BE2C (cell line): ENCODE results near the gene MGMT.

Experiments used
- DNase-seq: peaks from one replicate; pipeline ENCODE4 v3.0.0-alpha.2; 2020
- H3K27me3 ChIP-seq: fragments of 250-450 bp; sonication (Bioruptor Pico); 2 replicates; pipeline ENCODE4 v1.5.1; 2020; ENCODE audit warnings: mild to moderate bottlenecking
- H3K36me3 ChIP-seq: fragments of 250-450 bp; sonication (Bioruptor Pico); 2 replicates; pipeline ENCODE4 v1.5.1; 2020; ENCODE audit warnings: mild to moderate bottlenecking
- H3K4me1 ChIP-seq: fragments of 250-450 bp; sonication (Bioruptor Pico); 2 replicates; pipeline ENCODE4 v1.5.1; 2020
- H3K4me3 ChIP-seq: 2 replicates; pipeline ENCODE4 v1.5.1; 2011; ENCODE audit warnings: low read depth, low read length
- H3K9me3 ChIP-seq: fragments of 250-450 bp; sonication (Bioruptor Pico); 2 replicates; pipeline ENCODE4 v1.5.1; 2020
- TF ChIP-seq, protein P1 (sequence below): IDR thresholded peaks from 2 replicates; pipeline ENCODE4 v1.5.1; 2012; ENCODE audit warnings: mild to moderate bottlenecking, low read depth, low read length

Gene MGMT

DNA sequence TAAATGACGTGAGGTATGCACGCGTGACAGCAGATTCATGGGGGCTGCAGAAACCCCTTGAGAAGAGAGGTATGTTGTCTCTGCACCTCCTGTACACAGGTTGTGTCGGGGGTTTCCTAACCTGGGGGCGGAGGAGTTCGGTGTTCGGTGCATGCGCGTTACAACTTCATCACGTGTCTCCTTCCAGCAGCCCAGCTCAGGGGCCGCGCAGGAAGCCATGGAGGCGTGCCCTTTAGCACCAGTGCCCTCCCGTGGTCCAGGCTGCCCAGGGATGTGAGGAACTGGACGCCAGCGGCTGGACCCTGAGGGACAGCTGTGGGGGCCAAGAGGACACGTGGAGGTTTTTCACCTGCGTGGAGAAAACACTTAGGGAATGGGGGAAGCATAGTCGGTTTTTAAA, 310.6 kb downstream of the MGMT start:
- H3K4me3 ChIP-seq = no peak overlapping the region

DNA sequence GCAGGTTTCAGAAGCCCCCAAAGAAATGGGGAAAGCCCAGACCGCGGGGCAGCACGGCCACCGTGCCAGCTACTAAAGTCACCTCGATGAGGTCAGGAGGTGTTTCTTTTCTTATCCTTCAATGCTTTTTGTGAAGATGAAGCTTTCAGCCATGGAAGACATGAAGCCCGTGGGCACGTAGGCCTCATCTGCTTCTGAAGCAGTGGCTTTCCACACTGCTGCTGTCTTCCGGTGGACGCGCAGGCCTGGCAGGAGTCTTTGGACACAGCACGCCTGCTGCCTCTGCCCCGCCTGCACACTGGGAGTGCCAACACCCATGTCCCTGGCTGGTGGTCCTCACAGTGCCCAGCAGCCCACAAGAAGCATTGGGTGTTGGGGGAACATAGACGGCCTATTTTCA, 311.5 kb downstream of the MGMT start:
- no peaks in the 10 kb centered on the region for H3K27me3 ChIP-seq
- H3K4me3 ChIP-seq = no peak overlapping the region
- TF ChIP-seq, protein P1, sequence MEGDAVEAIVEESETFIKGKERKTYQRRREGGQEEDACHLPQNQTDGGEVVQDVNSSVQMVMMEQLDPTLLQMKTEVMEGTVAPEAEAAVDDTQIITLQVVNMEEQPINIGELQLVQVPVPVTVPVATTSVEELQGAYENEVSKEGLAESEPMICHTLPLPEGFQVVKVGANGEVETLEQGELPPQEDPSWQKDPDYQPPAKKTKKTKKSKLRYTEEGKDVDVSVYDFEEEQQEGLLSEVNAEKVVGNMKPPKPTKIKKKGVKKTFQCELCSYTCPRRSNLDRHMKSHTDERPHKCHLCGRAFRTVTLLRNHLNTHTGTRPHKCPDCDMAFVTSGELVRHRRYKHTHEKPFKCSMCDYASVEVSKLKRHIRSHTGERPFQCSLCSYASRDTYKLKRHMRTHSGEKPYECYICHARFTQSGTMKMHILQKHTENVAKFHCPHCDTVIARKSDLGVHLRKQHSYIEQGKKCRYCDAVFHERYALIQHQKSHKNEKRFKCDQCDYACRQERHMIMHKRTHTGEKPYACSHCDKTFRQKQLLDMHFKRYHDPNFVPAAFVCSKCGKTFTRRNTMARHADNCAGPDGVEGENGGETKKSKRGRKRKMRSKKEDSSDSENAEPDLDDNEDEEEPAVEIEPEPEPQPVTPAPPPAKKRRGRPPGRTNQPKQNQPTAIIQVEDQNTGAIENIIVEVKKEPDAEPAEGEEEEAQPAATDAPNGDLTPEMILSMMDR = no peak
- no peaks in the 10 kb centered on the region for H3K36me3 ChIP-seq
- no peaks in the 10 kb centered on the region for H3K4me1 ChIP-seq
- DNase-seq = no peak
- H3K9me3 ChIP-seq = no peaks in the 10 kb centered on the region

More for the DNA sequence above, 310.6 kb downstream of the MGMT start:
- DNase-seq = no peak
- Histone ChIP-seq H3K36me3 (no peaks in the 10 kb centered on the region), H3K27me3 (no peaks in the 10 kb centered on the region), H3K4me1 (no peaks in the 10 kb centered on the region), H3K9me3 (no peaks in the 10 kb centered on the region)
- TF ChIP-seq, protein P1 = no peak

DNA sequence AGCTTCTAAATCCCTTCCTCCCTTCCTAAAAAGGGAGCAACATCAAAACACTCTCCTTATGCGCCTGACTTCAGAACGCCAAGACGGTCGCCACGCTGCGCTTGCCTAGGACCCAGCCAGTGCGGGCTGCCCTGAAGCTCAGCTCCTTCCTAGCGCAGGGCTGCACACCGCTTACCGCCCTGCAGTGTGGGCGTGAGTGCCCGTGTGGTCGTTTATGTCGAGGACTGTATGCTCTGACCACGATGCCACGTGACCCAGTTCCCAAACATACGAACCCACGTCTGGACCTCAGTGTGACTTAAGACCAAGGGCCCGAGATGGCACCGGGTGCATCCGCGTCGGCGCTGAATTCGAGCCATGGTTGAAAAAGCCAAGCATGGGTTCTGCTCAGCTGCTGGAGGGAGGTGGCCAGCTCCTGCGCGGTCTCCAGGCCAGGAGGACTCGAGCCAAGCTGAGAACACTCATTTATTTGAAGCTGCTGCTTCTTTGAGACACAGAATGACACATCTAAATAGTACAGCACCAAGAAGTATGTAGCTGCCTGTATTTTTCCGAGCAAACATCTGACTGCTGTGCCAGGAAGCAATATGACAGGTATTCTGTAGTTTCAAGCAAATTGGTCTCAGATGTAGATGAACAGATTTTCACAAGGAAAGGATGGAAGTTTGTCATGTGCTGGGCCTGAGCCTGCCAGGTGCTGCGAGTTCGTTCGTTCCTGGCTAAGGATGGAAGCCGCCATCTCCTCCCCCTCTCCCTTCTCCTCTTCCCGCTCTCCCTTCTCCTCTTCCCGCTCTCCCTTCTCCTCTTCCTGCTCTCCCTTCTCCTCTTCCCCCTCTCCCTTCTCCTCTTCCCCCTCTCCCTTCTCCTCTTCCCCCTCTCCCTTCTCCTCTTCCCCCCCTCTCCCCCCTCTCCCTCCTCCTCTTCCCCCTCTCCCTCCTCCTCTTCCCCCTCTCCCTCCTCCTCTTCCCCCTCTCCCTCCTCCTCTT, 312.4 kb downstream of the MGMT start:
- Histone ChIP-seq H3K4me1 (no peaks in the 10 kb centered on the region), H3K36me3 (no peaks in the 10 kb centered on the region), H3K27me3 (no peaks in the 10 kb centered on the region), H3K9me3 (no peaks in the 10 kb centered on the region), H3K4me3 (no peak overlapping the region)
- no peak for DNase-seq
- TF ChIP-seq, protein P1 = no peak

DNA sequence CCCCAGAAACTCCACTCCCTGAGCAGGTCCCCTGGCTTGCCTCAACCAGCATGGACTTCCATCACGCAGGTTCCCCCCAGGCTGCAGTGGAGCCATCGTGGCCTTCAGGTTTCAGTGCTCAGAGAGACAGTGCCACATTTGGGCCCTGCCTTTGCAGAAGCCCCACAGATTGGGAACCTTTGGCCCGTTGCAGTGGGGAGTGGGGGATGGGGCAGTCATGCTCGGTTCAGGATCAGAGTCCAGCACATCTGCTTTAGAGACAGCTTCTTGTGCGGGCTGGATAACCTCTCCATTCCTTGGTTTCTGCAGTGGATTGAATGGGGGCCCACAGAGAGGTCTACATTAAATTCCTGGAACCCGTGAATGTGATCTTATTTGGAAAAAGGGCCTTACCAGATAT, 313.2 kb downstream of the MGMT start:
- no peaks in the 10 kb centered on the region for H3K27me3 ChIP-seq
- H3K9me3 ChIP-seq = no peaks in the 10 kb centered on the region
- H3K4me3 ChIP-seq = no peak overlapping the region
- TF ChIP-seq, protein P1 = no peak
- no peak for DNase-seq
- no peaks in the 10 kb centered on the region for H3K4me1 ChIP-seq
- H3K36me3 ChIP-seq = no peaks in the 10 kb centered on the region

DNA sequence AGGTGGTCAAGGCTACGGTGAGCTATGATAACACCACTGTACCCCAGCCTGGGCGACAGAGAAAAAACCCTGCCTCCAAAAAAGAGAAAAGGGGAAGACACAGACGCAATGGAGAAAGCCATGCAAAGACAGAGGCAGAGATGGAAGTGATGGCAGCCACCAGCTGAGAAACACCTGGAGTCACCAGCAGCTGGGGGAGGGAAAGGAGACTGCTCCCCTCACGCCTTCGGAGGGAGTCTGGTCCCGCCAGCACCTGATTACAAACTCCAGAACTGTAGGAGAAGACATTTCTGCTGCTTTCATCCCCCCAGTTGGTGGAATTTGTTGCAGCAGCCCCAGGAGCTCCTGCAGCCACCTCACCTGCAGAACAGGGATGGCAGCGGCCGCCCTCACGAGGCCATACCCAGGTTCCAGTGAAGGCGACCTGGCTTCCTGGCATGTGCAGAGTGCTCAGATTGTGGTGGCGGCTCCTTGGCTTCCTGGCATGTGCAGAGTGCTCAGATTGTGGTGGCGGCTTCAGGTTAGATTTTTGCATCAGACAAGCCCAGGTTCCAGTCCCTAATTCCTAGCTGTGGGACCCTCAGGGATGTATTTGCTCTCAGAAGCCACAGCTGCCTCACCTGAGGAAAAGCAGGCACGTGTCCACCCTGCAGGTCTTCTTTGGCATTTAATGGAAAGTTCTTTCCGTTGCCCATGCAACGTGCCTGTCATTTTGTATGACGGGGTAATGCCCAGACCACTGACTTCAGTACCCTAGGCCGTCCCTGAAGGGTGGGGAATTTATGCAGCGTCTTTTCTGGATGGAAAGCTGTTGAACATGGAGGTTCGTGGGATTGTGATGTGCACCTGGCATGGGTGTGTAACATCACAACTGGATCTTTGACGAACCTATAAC, 314.1 kb downstream of the MGMT start:
- no peaks in the 10 kb centered on the region for H3K27me3 ChIP-seq
- no peaks in the 10 kb centered on the region for H3K9me3 ChIP-seq
- no peaks in the 10 kb centered on the region for H3K4me1 ChIP-seq
- H3K36me3 ChIP-seq = no peaks in the 10 kb centered on the region
- TF ChIP-seq, protein P1 = no peak
- DNase-seq = no peak
- no peak overlapping the region for H3K4me3 ChIP-seq
